ENCODE data around the gene HHIP.

GRCh38 chr4:144787365-144788258 lies 141.7 kb downstream of the HHIP start:
- peak; percentile 68 for TF ChIP-seq CTCF (IDR thresholded peaks at IDR 0.05; ENCODE audit: low read length)
- TF ChIP-seq EZH2 (IDR thresholded peaks at IDR 0.05; ENCODE audit: borderline replicate concordance, low read length), result no peak
